ENCODE measurements around the gene COL27A1. TPM values are rescaled to one million over a fixed set of nuclear protein-coding genes. Genes with fewer than 3 reads are reported as not detected.

Gene COL27A1
- total RNA-seq, 2 experiments from 2014 or later, result 8.4 to 9.7 TPM

- no peak overlapping the region for H3K4me3 Mint-ChIP-seq
- no peak for DNase-seq
- POLR2A ChIA-PET, result interaction anchor here (1.1 kb wide), 1 partner anchor 10 kb away, joined by 3 read pairs; no protein-coding TSS in a partner anchor
- intact Hi-C loops (cut with micrococcal nuclease), result no loop called here
- CTCF ChIA-PET, result interaction anchor here (1.0 to 1.4 kb wide), 4 partner anchors 15 to 153 kb away, joined by 3 to 6 read pairs (median 3); partner anchors contain the start of gene COL27A1
- no peak for ATAC-seq
- H3K27ac Mint-ChIP-seq, result no peak overlapping the region
- peaks cover 2% of the 10 kb centered on the region for H3K27me3 Mint-ChIP-seq
- H3K36me3 Mint-ChIP-seq (ENCODE audit: low read depth), result no peaks in the 10 kb centered on the region
- no peaks in the 10 kb centered on the region for H3K9me3 Mint-ChIP-seq
- H3K4me1 Mint-ChIP-seq (ENCODE audit: low read depth), result no peaks in the 10 kb centered on the region
- TF ChIP-seq, protein P1, sequence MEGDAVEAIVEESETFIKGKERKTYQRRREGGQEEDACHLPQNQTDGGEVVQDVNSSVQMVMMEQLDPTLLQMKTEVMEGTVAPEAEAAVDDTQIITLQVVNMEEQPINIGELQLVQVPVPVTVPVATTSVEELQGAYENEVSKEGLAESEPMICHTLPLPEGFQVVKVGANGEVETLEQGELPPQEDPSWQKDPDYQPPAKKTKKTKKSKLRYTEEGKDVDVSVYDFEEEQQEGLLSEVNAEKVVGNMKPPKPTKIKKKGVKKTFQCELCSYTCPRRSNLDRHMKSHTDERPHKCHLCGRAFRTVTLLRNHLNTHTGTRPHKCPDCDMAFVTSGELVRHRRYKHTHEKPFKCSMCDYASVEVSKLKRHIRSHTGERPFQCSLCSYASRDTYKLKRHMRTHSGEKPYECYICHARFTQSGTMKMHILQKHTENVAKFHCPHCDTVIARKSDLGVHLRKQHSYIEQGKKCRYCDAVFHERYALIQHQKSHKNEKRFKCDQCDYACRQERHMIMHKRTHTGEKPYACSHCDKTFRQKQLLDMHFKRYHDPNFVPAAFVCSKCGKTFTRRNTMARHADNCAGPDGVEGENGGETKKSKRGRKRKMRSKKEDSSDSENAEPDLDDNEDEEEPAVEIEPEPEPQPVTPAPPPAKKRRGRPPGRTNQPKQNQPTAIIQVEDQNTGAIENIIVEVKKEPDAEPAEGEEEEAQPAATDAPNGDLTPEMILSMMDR (IDR thresholded peaks at IDR 0.05), result no peak
These were observed 17.5 kb upstream of the COL27A1 start for GRCh38 chr9:114137831-114138230.

DNA sequence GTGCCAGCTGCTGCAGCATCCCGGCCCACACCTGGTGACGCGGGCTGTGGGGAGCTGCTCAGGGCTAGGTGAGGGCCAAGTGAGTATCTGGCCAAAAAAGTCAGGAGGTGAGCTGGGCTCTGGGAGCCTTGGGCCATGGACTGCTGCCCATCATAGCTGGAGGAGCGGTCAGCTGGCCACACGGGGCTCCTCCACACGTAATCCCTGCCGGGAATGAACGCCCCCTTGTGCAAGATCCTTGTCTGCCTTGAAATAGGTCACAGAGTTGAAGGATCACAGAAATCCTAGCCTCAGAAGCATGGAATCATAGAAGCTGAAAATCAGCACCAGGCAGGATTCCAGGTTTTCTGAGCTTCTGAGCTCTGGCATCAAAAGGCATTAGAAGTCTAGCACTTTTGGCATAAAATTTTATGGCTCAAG lies 16.8 kb upstream of the COL27A1 start:
- POLR2A ChIA-PET, result interaction anchor here (1.1 kb wide), 1 partner anchor 9 kb away, joined by 3 read pairs; no protein-coding TSS in a partner anchor
- CTCF ChIA-PET, result interaction anchor here (1.2 to 6.5 kb wide), 3 partner anchors 14 to 56 kb away, joined by 3 to 32 read pairs (median 3); no protein-coding TSS in a partner anchor
- no peak for DNase-seq
- Mint-ChIP-seq H3K9me3 (no peaks in the 10 kb centered on the region), H3K27ac (no peak overlapping the region), H3K36me3 (ENCODE audit: low read depth) (no peaks in the 10 kb centered on the region), H3K4me3 (no peak overlapping the region), H3K27me3 (peaks cover 3% of the 10 kb centered on the region), H3K4me1 (ENCODE audit: low read depth) (no peaks in the 10 kb centered on the region)
- TF ChIP-seq, protein P1 (IDR thresholded peaks at IDR 0.05), result no peak
- no peak for ATAC-seq
- intact Hi-C loops (cut with micrococcal nuclease), result no loop called here

- TF ChIP-seq, protein P1 (IDR thresholded peaks at IDR 0.05), result no peak
- Mint-ChIP-seq H3K27ac (no peak overlapping the region), H3K9me3 (no peaks in the 10 kb centered on the region), H3K27me3 (peaks cover 6% of the 10 kb centered on the region), H3K36me3 (ENCODE audit: low read depth) (no peaks in the 10 kb centered on the region), H3K4me3 (no peak overlapping the region), H3K4me1 (ENCODE audit: low read depth) (no peaks in the 10 kb centered on the region)
- intact Hi-C loops (cut with micrococcal nuclease), result no loop called here
- DNase-seq, result no peak
- no peak for ATAC-seq
- POLR2A ChIA-PET, result no interaction called here
- CTCF ChIA-PET, result interaction anchor here (1.2 to 6.5 kb wide), 2 partner anchors 56 to 123 kb away, joined by 3 to 32 read pairs; no protein-coding TSS in a partner anchor
These were observed 16.3 kb upstream of the COL27A1 start for GRCh38 chr9:114139071-114139470.

DNA sequence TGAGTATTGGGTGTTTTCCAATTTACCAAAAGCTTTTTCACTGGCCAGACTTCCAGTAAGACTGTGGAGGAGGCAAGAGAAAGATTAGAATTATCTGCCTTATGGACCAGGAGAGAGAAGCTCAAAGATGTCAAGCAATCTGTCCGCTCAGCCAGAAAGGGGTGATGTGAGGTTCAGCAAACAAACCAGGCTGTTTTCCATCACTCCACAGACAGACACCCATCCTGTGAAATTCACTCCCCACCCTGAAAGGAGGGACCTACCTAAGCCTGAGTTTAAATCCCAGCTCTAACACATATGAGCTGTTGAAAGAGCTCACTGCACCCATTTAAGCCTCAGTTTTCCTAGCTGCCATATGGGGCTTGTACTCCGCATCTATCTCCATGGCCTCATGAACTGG lies 14.9 kb upstream of the COL27A1 start:
- DNase-seq (no peak), ATAC-seq (no peak)
- TF ChIP-seq, protein P1 (IDR thresholded peaks at IDR 0.05), result no peak
- CTCF ChIA-PET, result interaction anchor here (1.1 to 6.5 kb wide), 5 partner anchors 14 to 150 kb away, joined by 3 to 32 read pairs (median 4); partner anchors contain the start of gene COL27A1
- POLR2A ChIA-PET, result interaction anchor here (1.1 kb wide), 1 partner anchor 24 kb away, joined by 4 read pairs; no protein-coding TSS in a partner anchor
- H3K9me3 Mint-ChIP-seq, result no peaks in the 10 kb centered on the region
- H3K36me3 Mint-ChIP-seq (ENCODE audit: low read depth), result no peaks in the 10 kb centered on the region
- intact Hi-C loops (cut with micrococcal nuclease), result no loop called here
- H3K27ac Mint-ChIP-seq, result no peak overlapping the region
- peaks cover 6% of the 10 kb centered on the region for H3K27me3 Mint-ChIP-seq
- no peak overlapping the region for H3K4me3 Mint-ChIP-seq
- no peaks in the 10 kb centered on the region for H3K4me1 Mint-ChIP-seq (ENCODE audit: low read depth)

DNA sequence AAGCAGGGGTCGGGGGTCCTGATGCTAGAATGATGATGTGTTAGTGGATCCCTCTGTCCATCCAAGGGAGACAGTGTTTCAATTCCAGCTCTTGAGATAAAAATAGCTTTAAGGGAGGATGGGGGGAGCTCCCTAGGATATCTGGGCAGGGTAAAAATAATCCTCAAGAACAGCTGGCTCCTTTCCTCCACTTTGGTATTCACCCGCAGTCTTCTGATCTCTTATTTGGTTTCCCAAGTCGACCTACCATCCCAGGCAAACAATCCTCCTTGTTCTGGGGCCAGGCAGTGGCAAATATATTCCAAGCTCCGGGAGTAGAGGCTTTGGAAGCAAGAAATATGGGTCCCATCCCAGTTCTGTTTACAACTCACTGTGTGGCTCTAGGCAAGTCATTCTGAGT lies 14.5 kb upstream of the COL27A1 start:
- Mint-ChIP-seq H3K4me3 (no peak overlapping the region), H3K9me3 (no peaks in the 10 kb centered on the region), H3K27me3 (peaks cover 6% of the 10 kb centered on the region), H3K27ac (no peak overlapping the region), H3K4me1 (ENCODE audit: low read depth) (no peaks in the 10 kb centered on the region), H3K36me3 (ENCODE audit: low read depth) (no peaks in the 10 kb centered on the region)
- TF ChIP-seq, protein P1 (IDR thresholded peaks at IDR 0.05), result no peak
- CTCF ChIA-PET, result interaction anchor here (0.5 to 6.5 kb wide), 5 partner anchors 10 to 150 kb away, joined by 3 to 32 read pairs (median 4); partner anchors contain the start of gene COL27A1
- intact Hi-C loops (cut with micrococcal nuclease), result no loop called here
- ATAC-seq (no peak), DNase-seq (no peak)
- POLR2A ChIA-PET, result interaction anchor here (1.1 to 1.3 kb wide), 2 partner anchors 14 to 23 kb away, joined by 3 to 4 read pairs; partner anchors contain the start of gene COL27A1
